HL-60 (cell line): Measurements from ENCODE around the gene DSCAML1.

Experiments used
- DNase-seq, 2 experiments: peaks; one replicate each; pipeline ENCODE4 v3.0.0-alpha.2; 2010 to 2020; ENCODE audit warnings: low read depth in 1 of 2, low spot score in 1 of 2
- H3K27ac ChIP-seq: fragments of 250-450 bp; sonication (Bioruptor Pico); replicated peaks from 2 replicates; pipeline ENCODE4 v1.5.1; 2020; ENCODE audit warnings: mild to moderate bottlenecking, moderate library complexity
- H3K27me3 ChIP-seq: fragments of 250-450 bp; sonication (Bioruptor Pico); 2 replicates; pipeline ENCODE4 v1.5.1; 2021; ENCODE audit warnings: mild to moderate bottlenecking, moderate library complexity; ENCODE audit not compliant: insufficient read depth, poor library complexity, severe bottlenecking
- H3K4me3 ChIP-seq: replicated peaks from 2 replicates; pipeline ENCODE4 v1.5.1; 2011; ENCODE audit warnings: mild to moderate bottlenecking, control low read depth, low read length; ENCODE audit not compliant: insufficient read depth
- CTCF ChIP-seq: IDR thresholded peaks from one replicate; pipeline ENCODE4 v1.5.1; 2011; ENCODE audit warnings: low read length, control low read depth, inconsistent platforms; ENCODE audit not compliant: insufficient read depth
- GABPA ChIP-seq: IDR thresholded peaks from 2 replicates; pipeline ENCODE4 v1.6.1; 2012; ENCODE audit warnings: low read depth
- POLR2AphosphoS5 ChIP-seq: IDR thresholded peaks from 2 replicates; pipeline ENCODE4 v1.6.1; 2012; ENCODE audit warnings: low read depth
- REST ChIP-seq: IDR thresholded peaks from 2 replicates; pipeline ENCODE4 v1.6.1; 2012; ENCODE audit warnings: low read depth; ENCODE audit not compliant: insufficient replicate concordance
- SPI1 ChIP-seq: IDR thresholded peaks from 2 replicates; pipeline ENCODE4 v1.6.1; 2012; ENCODE audit warnings: low read depth, mild to moderate bottlenecking, borderline replicate concordance

Gene DSCAML1

GRCh38 chr11:117839380-117839881 is 42.4 kb upstream of the DSCAML1 start:
- DNase-seq, result no peak
- H3K27me3 ChIP-seq, result no peaks in the 10 kb centered on the region
- H3K27ac ChIP-seq, result no peak overlapping the region
- no peak overlapping the region for H3K4me3 ChIP-seq
- TF ChIP-seq POLR2AphosphoS5, result no peak
- no peak for TF ChIP-seq SPI1
- no peak for TF ChIP-seq REST
- no peak for TF ChIP-seq GABPA
- no peak for TF ChIP-seq CTCF

GRCh38 chr11:117838901-117839300 is 41.9 kb upstream of the DSCAML1 start:
- no peak overlapping the region for H3K4me3 ChIP-seq
- TF ChIP-seq POLR2AphosphoS5 (no peak), SPI1 (no peak), REST (no peak), CTCF (no peak), GABPA (no peak)
- H3K27ac ChIP-seq, result no peak overlapping the region
- no peaks in the 10 kb centered on the region for H3K27me3 ChIP-seq
- no peak for DNase-seq

GRCh38 chr11:117837791-117838190 is 40.8 kb upstream of the DSCAML1 start:
- H3K4me3 ChIP-seq, result no peak overlapping the region
- no peak for DNase-seq
- H3K27me3 ChIP-seq, result no peaks in the 10 kb centered on the region
- no peak overlapping the region for H3K27ac ChIP-seq
- no peak for TF ChIP-seq SPI1
- no peak for TF ChIP-seq CTCF
- TF ChIP-seq POLR2AphosphoS5, result no peak
- TF ChIP-seq REST, result no peak
- TF ChIP-seq GABPA, result no peak
